ENCODE data around the gene GRIK3. TPM values are rescaled to one million over a fixed set of nuclear protein-coding genes. Genes with fewer than 3 reads are reported as not detected.

GRIK3 gene
- total and polyA plus RNA-seq, 8 donors: under 0.01 to 4.9 (median 0.46) TPM; not detected in 1

GRCh38 chr1:36852586-36852985, 181.7 kb downstream of the GRIK3 start:
- Histone ChIP-seq H3K27ac (no peak overlapping the region), H3K36me3 (no peaks in the 10 kb centered on the region), H3K9me3 (no peaks in the 10 kb centered on the region), H3K4me1 (no peaks in the 10 kb centered on the region), H3K27me3 (peaks cover 0 to 82% (median 30%) of the 10 kb centered on the region in 3 donors), H3K4me3 (no peak overlapping the region)
- intact Hi-C loops (cut with DNase I; ENCODE audit: low total_unique reads): no loop called here
- TF ChIP-seq POLR2AphosphoS5 (IDR thresholded peaks at IDR 0.05) (no peak), CTCF (IDR thresholded peaks at IDR 0.05) (no peak), POLR2A (IDR thresholded peaks at IDR 0.05) (no peak), EP300 (IDR thresholded peaks at IDR 0.05) (no peak)
- DNase-seq: no peak
- WGBS, 5 donors: 65 to 86% (median 76%) methylated on average over 5 of the region's 5 CpGs

- Histone ChIP-seq H3K27ac (no peak overlapping the region), H3K36me3 (no peaks in the 10 kb centered on the region), H3K4me3 (no peak overlapping the region), H3K4me1 (no peaks in the 10 kb centered on the region), H3K27me3 (peaks cover 0 to 92% (median 30%) of the 10 kb centered on the region in 3 donors), H3K9me3 (no peaks in the 10 kb centered on the region)
- TF ChIP-seq POLR2A (IDR thresholded peaks at IDR 0.05) (no peak), POLR2AphosphoS5 (IDR thresholded peaks at IDR 0.05) (no peak), CTCF (IDR thresholded peaks at IDR 0.05) (no peak), EP300 (IDR thresholded peaks at IDR 0.05) (no peak)
- 72 to 90% (median 79%) methylated on average over 2 to 4 of the region's 4 CpGs for WGBS, 5 donors
- intact Hi-C loops (cut with DNase I; ENCODE audit: low total_unique reads): no loop called here
- no peak for DNase-seq
These were observed 182.7 kb downstream of the GRIK3 start for GRCh38 chr1:36851595-36851994.

- Histone ChIP-seq H3K27me3 (peaks cover 0 to 92% (median 28%) of the 10 kb centered on the region in 3 donors), H3K9me3 (no peaks in the 10 kb centered on the region), H3K27ac (no peak overlapping the region), H3K36me3 (no peaks in the 10 kb centered on the region), H3K4me3 (no peak overlapping the region), H3K4me1 (no peaks in the 10 kb centered on the region)
- WGBS, 5 donors: 34 to 42% (median 38%) methylated on average over 6 of the region's 6 CpGs
- intact Hi-C loops (cut with DNase I; ENCODE audit: low total_unique reads): no loop called here
- TF ChIP-seq EP300 (IDR thresholded peaks at IDR 0.05) (no peak), POLR2AphosphoS5 (IDR thresholded peaks at IDR 0.05) (no peak), POLR2A (IDR thresholded peaks at IDR 0.05) (no peak), CTCF (IDR thresholded peaks at IDR 0.05) (no peak)
- DNase-seq: no peak
These were observed 183.2 kb downstream of the GRIK3 start for GRCh38 chr1:36851087-36851486.

GRCh38 chr1:36849956-36850355, 184.4 kb downstream of the GRIK3 start:
- no peak for DNase-seq
- no peaks in the 10 kb centered on the region for H3K4me1 ChIP-seq
- TF ChIP-seq POLR2A (IDR thresholded peaks at IDR 0.05) (no peak), POLR2AphosphoS5 (IDR thresholded peaks at IDR 0.05) (no peak), EP300 (IDR thresholded peaks at IDR 0.05) (no peak), CTCF (IDR thresholded peaks at IDR 0.05) (no peak)
- H3K9me3 ChIP-seq: no peaks in the 10 kb centered on the region
- peaks cover 0 to 93% (median 23%) of the 10 kb centered on the region in 3 donors for H3K27me3 ChIP-seq
- H3K27ac ChIP-seq: no peak overlapping the region
- H3K4me3 ChIP-seq: no peak overlapping the region
- H3K36me3 ChIP-seq: no peaks in the 10 kb centered on the region
- intact Hi-C loops (cut with DNase I; ENCODE audit: low total_unique reads): no loop called here
- 40 to 70% (median 65%) methylated on average over 1 to 12 of the region's 12 CpGs for WGBS, 5 donors

All from stomach (tissue), 9 donors.